GM12878 (cell line): Measurements from ENCODE around the gene TGM6. TPM values are rescaled to one million over a fixed set of nuclear protein-coding genes. Genes with fewer than 3 reads are reported as not detected.

Experiments used
- ATAC-seq: fragments of 200-7000 bp; cut with Tn5 transposase; 3 replicates; pipeline ENCODE4 v1.9.1; 2020; ENCODE audit warnings: mild to moderate bottlenecking, moderate library complexity
- Bru-seq: library from RNA; stranded (reverse); fragments of 400-500 nt; gene quantifications from one replicate; lab custom pipeline; 2021; lab: Mats Ljungman, UMichigan
- BruChase-seq, 2 experiments: library from RNA; stranded (reverse); fragments of 400-500 nt; gene quantifications; one replicate each; lab custom pipeline; 2021; lab: Mats Ljungman, UMichigan
- BruUV-seq: library from RNA; stranded (reverse); fragments of 400-500 nt; replicated peaks from 2 replicates; lab custom pipeline; 2021; lab: Mats Ljungman, UMichigan
- CTCF ChIA-PET: fragments of 300-600 bp; sonication (Branson Sonifier 250); formaldehyde crosslinking; extraction: SDS; loops from one replicate; lab custom pipeline; 2021; ENCODE audit warnings: inconsistent platforms; lab: Yijun Ruan, JAX
- POLR2A ChIA-PET: fragments of 350-600 bp; formaldehyde crosslinking; extraction: SDS; loops from one replicate; lab custom pipeline; 2021; ENCODE audit warnings: inconsistent platforms; lab: Charles Lee
- RAD21 ChIA-PET: fragments of 300-600 bp; sonication (Branson Sonifier 250); formaldehyde crosslinking; loops from one replicate; lab custom pipeline; 2023; ENCODE audit warnings: antibody characterized with exemption; ENCODE audit not compliant: unreplicated experiment; lab: Charles Lee
- SMC1A ChIA-PET: fragments of 300-600 bp; sonication (Branson Sonifier 250); formaldehyde crosslinking; loops from one replicate; lab custom pipeline; 2023; ENCODE audit not compliant: unreplicated experiment, uncharacterized antibody; lab: Charles Lee
- DNase-seq: peaks from one replicate; pipeline ENCODE4 v3.0.0-alpha.2; 2011; ENCODE audit warnings: low read depth, low spot score
- FAIRE-seq: peaks from 3 replicates; lab custom pipeline; 2011; peaks lifted over from hg19 to GRCh38; lab: Jason Lieb, UNC
- H2AFZ ChIP-seq: 2 replicates; pipeline ENCODE4 v1.6.0; 2011; ENCODE audit warnings: low read depth, low read length, control low read depth; ENCODE audit not compliant: control insufficient read depth
- H3K27ac ChIP-seq: 2 replicates; pipeline ENCODE4 v1.5.1; 2011; ENCODE audit warnings: control low read depth; ENCODE audit not compliant: control insufficient read depth, insufficient read depth
- H3K27me3 ChIP-seq, 2 experiments: replicated peaks in 1 of 2; 2 replicates each; pipeline versions ENCODE4 v1.6.0 to v1.6.1; 2011; ENCODE audit warnings: low read length in 1 of 2; ENCODE audit not compliant: control insufficient read depth in 2 of 2, insufficient read depth in 2 of 2
- H3K36me3 ChIP-seq, 2 experiments: 2 replicates each; pipeline ENCODE4 v1.5.1; 2011; ENCODE audit warnings: low read length in 1 of 2; ENCODE audit not compliant: control insufficient read depth in 2 of 2, insufficient read depth in 2 of 2
- H3K4me1 ChIP-seq: 2 replicates; pipeline ENCODE4 v1.6.1; 2011; ENCODE audit warnings: mild to moderate bottlenecking, low read length, moderate library complexity, mixed read lengths; ENCODE audit not compliant: control insufficient read depth, insufficient read depth
- H3K4me2 ChIP-seq: 2 replicates; pipeline ENCODE4 v1.6.0; 2011; ENCODE audit warnings: control low read depth; ENCODE audit not compliant: control insufficient read depth, insufficient read depth
- H3K4me3 ChIP-seq: fragments of 200-600 bp; sonication (generic); 2 replicates; pipeline ENCODE4 v1.5.1; 2016
- H3K79me2 ChIP-seq: 2 replicates; pipeline ENCODE4 v1.6.0; 2011; ENCODE audit warnings: low read length; ENCODE audit not compliant: control insufficient read depth, insufficient read depth
- H3K9ac ChIP-seq: 2 replicates; pipeline ENCODE4 v1.8.0; 2011; ENCODE audit warnings: low read length, control low read depth, mixed read lengths; ENCODE audit not compliant: control insufficient read depth, insufficient read depth
- H3K9me3 ChIP-seq: replicated peaks from 3 replicates; pipeline ENCODE4 v1.5.1; 2011; ENCODE audit warnings: mild to moderate bottlenecking, low read length; ENCODE audit not compliant: control insufficient read depth, insufficient read depth
- H4K20me1 ChIP-seq: 2 replicates; pipeline ENCODE4 v1.6.0; 2011; ENCODE audit not compliant: control insufficient read depth, insufficient read depth
- BCL11A ChIP-seq: IDR thresholded peaks from 2 replicates; pipeline ENCODE4 v1.6.1; 2011; ENCODE audit warnings: low read depth, low read length
- BHLHE40 ChIP-seq, 2 experiments: fragments of 450-650 bp in 1 of 2; IDR thresholded peaks; 2 replicates each; pipeline ENCODE4 v1.6.1; 2011 to 2017; ENCODE audit warnings: low read depth in 2 of 2, borderline replicate concordance in 1 of 2, improper control_type of control experiment in 1 of 2, low read length in 1 of 2, mild to moderate bottlenecking in 1 of 2
- KLF5 ChIP-seq: fragments of 450-650 bp; IDR thresholded peaks from 2 replicates; pipeline ENCODE4 v1.6.1; 2014; ENCODE audit warnings: mild to moderate bottlenecking; ENCODE audit not compliant: partially characterized antibody
- NBN ChIP-seq: fragments of 450-650 bp; IDR thresholded peaks from 2 replicates; pipeline ENCODE4 v1.6.1; 2016
- NRF1 ChIP-seq: conservative IDR thresholded peaks from 2 replicates; pipeline ENCODE4 v1.6.1; 2011; ENCODE audit warnings: mild to moderate bottlenecking, low read depth, low read length, improper control_type of control experiment
- RELA ChIP-seq: fragments of 450-650 bp; IDR thresholded peaks from 2 replicates; pipeline ENCODE4 v1.8.0; 2014; ENCODE audit warnings: borderline replicate concordance; ENCODE audit not compliant: partially characterized antibody
- ZNF217 ChIP-seq: fragments of 450-650 bp; IDR thresholded peaks from 2 replicates; pipeline ENCODE4 v1.6.1; 2017; ENCODE audit warnings: antibody characterized with exemption, mild to moderate bottlenecking
- WGBS: methylation state at CpG from one replicate; pipeline ENCODE4 v1.1.6; 2016; ENCODE audit warnings: low lambda C conversion rate; ENCODE audit not compliant: insufficient replicate concordance, insufficient coverage; ENCODE audit errors: missing lambda C conversion rate; 5-methylcytosine and 5-hydroxymethylcytosine counted together
- in situ Hi-C: fragments of 300-500 bp; cut with MboI; formaldehyde crosslinking; loops from 9 replicates; pipeline ENCODE4 v1.14.3; 2018; ENCODE audit warnings: mixed read lengths
- intact Hi-C: fragments of 100-400 bp; cut with micrococcal nuclease; formaldehyde crosslinking; loops from one replicate; pipeline ENCODE4 v1.14.2; 2022; ENCODE audit not compliant: unreplicated experiment
- long read RNA-seq, 2 experiments: library from polyadenylated mRNA; unstranded; transcript quantifications; one replicate each; pipeline ENCODE4 v2.0.0, GENCODE V29; 2019 to 2020
- polyA minus RNA-seq, 3 experiments: library from RNA; depleted of rRNA, polyadenylated mRNA; stranded (reverse); fragments of >200 nt; gene quantifications; 2 replicates each; pipeline ENCODE4 v1.2.3, GENCODE V29; 2011
- polyA plus RNA-seq, 11 experiments: library from polyadenylated mRNA; depleted of rRNA in 4 of 11; unstranded in 6 of 11; stranded (reverse) in 5 of 11; fragments of >200 nt; fragmentation: Nextera tagmentation in 4 of 11; fragmentation: Illumina TruSeq in 1 of 11; extraction: Ambion mirVana in 4 of 11; extraction: Trizol in 1 of 11; gene quantifications; 1 replicate in 1 of 11; 2 replicates in 10 of 11; pipeline versions ENCODE4 v1.2.1 to v1.2.3, GENCODE V29; 2011 to 2016; ENCODE audit warnings: inconsistent platforms in 2 of 11, missing spikeins in 2 of 11, low read depth in 1 of 11
- total RNA-seq, 4 experiments: library from RNA; depleted of rRNA in 3 of 4; stranded (reverse); fragments of >200 nt in 3 of 4; fragmentation: Illumina TruSeq in 1 of 4; extraction: Trizol in 1 of 4; gene quantifications; 2 replicates each; pipeline versions ENCODE4 v1.2.1 to v1.2.3, GENCODE V29; 2013 to 2021
- TF ChIP-seq, protein P1 (sequence below): IDR thresholded peaks from 2 replicates; pipeline ENCODE4 v1.6.1; 2011; ENCODE audit warnings: borderline replicate concordance, low read depth, mild to moderate bottlenecking, moderate library complexity, mixed read lengths, low read length; ENCODE audit not compliant: insufficient read depth; ENCODE audit errors: extremely low read length
- TF ChIP-seq, protein P2 (sequence below): fragments of 450-650 bp; IDR thresholded peaks from 2 replicates; pipeline ENCODE4 v1.6.1; 2017; ENCODE audit warnings: antibody characterized with exemption, mild to moderate bottlenecking, moderate library complexity
- TF ChIP-seq, protein P3 (sequence below): fragments of 450-650 bp; IDR thresholded peaks from 2 replicates; pipeline ENCODE4 v1.6.1; 2016; ENCODE audit warnings: mild to moderate bottlenecking, moderate library complexity, borderline replicate concordance

Gene TGM6
- total RNA-seq (2013; cell fraction: nucleolus; rRNA removed) = not detected in 2 replicates
- not detected in 2 replicates for total RNA-seq (2014; rRNA removed)
- total RNA-seq (2014; rRNA removed; fragmentation: Illumina TruSeq; extraction: Trizol) = not detected in 2 replicates
- total RNA-seq (2021) = not detected in 2 replicates
- polyA plus RNA-seq (2011; ENCODE audit: low read depth) = not detected
- not detected in 2 replicates for polyA plus RNA-seq (2011; rRNA removed)
- polyA plus RNA-seq (2011; cell fraction: cytosol; rRNA removed) = not detected in 2 replicates
- polyA plus RNA-seq (2011; cell fraction: nucleus; rRNA removed) = not detected in 2 replicates
- polyA plus RNA-seq (2012) = not detected in 2 replicates
- polyA plus RNA-seq (2014; fragmentation: Illumina TruSeq; extraction: Trizol) = not detected in 2 replicates
- polyA plus RNA-seq (2014; fragmentation: Nextera tagmentation; extraction: Ambion mirVana) = not detected
- not detected in 2 replicates for polyA plus RNA-seq (2014; rRNA removed)
- polyA plus RNA-seq (2016; fragmentation: Nextera tagmentation; extraction: Ambion mirVana) = not detected
- not detected in 2 replicates for polyA minus RNA-seq (2011; rRNA and poly(A)+ RNA removed)
- polyA minus RNA-seq (2011; cell fraction: cytosol; rRNA and poly(A)+ RNA removed) = not detected in 2 replicates
- polyA minus RNA-seq (2011; cell fraction: nucleus; rRNA and poly(A)+ RNA removed) = not detected in 2 replicates
- not detected for Bru-seq, nascent RNA
- BruChase-seq, experiment 1, labeled RNA remaining after a 6-hour chase = not detected
- BruChase-seq, experiment 2, labeled RNA remaining after a 2-hour chase = not detected
- long read RNA-seq, experiment 1 = 0 reads
- long read RNA-seq, experiment 2 = 0 reads

DNA sequence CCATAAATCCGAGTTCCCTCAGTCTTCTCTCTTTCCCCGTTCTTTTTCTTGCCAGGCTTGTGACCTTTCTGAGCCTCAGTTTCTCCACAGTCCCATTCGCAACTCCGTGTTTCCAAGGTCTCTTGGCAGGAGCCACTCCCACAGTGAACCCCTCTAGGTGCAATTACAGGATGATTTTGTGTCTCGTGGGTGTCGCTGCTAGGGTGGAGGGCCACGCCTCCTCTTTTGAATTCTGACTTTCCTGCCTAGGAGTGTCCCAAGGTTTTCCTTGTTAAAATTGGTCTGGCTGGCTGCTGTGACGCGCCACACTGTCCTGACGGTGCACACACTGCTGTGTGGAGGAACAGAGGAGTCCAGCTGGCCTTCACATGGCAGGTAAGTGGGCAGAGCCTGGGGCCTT, at the start of gene TGM6:
TGM6 (plus strand) TSS at position 301 of the 400 bp plus-strand sequence; CDS start at position 369, 68 bp downstream.
- ChIA-PET RAD21 (no interaction called here), SMC1A (no interaction called here), CTCF (no interaction called here), POLR2A (no interaction called here)
- H3K9me3 ChIP-seq = no peaks in the 10 kb centered on the region
- no peak within 1 kb of the TSS for H3K9ac ChIP-seq
- H3K4me2 ChIP-seq = no peak within 1 kb of the TSS
- no peaks in the 10 kb centered on the region for H3K79me2 ChIP-seq
- in situ Hi-C loops (no loop called here), intact Hi-C loops (no loop called here)
- H3K27ac ChIP-seq = no peak within 1 kb of the TSS
- TF ChIP-seq KLF5 (no peak), ZNF217 (no peak), BCL11A (no peak), RELA (no peak), NRF1 (no peak), BHLHE40 (IDR thresholded peaks at IDR 0.05; ENCODE audit: borderline replicate concordance in 1 of 2, low read depth in 2 of 2, low read length in 1 of 2) (no peak), NBN (no peak)
- TF ChIP-seq, protein P1, sequence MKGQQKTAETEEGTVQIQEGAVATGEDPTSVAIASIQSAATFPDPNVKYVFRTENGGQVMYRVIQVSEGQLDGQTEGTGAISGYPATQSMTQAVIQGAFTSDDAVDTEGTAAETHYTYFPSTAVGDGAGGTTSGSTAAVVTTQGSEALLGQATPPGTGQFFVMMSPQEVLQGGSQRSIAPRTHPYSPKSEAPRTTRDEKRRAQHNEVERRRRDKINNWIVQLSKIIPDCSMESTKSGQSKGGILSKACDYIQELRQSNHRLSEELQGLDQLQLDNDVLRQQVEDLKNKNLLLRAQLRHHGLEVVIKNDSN = no peak
- TF ChIP-seq, protein P2, sequence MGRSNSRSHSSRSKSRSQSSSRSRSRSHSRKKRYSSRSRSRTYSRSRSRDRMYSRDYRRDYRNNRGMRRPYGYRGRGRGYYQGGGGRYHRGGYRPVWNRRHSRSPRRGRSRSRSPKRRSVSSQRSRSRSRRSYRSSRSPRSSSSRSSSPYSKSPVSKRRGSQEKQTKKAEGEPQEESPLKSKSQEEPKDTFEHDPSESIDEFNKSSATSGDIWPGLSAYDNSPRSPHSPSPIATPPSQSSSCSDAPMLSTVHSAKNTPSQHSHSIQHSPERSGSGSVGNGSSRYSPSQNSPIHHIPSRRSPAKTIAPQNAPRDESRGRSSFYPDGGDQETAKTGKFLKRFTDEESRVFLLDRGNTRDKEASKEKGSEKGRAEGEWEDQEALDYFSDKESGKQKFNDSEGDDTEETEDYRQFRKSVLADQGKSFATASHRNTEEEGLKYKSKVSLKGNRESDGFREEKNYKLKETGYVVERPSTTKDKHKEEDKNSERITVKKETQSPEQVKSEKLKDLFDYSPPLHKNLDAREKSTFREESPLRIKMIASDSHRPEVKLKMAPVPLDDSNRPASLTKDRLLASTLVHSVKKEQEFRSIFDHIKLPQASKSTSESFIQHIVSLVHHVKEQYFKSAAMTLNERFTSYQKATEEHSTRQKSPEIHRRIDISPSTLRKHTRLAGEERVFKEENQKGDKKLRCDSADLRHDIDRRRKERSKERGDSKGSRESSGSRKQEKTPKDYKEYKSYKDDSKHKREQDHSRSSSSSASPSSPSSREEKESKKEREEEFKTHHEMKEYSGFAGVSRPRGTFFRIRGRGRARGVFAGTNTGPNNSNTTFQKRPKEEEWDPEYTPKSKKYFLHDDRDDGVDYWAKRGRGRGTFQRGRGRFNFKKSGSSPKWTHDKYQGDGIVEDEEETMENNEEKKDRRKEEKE = no peak
- TF ChIP-seq, protein P3, sequence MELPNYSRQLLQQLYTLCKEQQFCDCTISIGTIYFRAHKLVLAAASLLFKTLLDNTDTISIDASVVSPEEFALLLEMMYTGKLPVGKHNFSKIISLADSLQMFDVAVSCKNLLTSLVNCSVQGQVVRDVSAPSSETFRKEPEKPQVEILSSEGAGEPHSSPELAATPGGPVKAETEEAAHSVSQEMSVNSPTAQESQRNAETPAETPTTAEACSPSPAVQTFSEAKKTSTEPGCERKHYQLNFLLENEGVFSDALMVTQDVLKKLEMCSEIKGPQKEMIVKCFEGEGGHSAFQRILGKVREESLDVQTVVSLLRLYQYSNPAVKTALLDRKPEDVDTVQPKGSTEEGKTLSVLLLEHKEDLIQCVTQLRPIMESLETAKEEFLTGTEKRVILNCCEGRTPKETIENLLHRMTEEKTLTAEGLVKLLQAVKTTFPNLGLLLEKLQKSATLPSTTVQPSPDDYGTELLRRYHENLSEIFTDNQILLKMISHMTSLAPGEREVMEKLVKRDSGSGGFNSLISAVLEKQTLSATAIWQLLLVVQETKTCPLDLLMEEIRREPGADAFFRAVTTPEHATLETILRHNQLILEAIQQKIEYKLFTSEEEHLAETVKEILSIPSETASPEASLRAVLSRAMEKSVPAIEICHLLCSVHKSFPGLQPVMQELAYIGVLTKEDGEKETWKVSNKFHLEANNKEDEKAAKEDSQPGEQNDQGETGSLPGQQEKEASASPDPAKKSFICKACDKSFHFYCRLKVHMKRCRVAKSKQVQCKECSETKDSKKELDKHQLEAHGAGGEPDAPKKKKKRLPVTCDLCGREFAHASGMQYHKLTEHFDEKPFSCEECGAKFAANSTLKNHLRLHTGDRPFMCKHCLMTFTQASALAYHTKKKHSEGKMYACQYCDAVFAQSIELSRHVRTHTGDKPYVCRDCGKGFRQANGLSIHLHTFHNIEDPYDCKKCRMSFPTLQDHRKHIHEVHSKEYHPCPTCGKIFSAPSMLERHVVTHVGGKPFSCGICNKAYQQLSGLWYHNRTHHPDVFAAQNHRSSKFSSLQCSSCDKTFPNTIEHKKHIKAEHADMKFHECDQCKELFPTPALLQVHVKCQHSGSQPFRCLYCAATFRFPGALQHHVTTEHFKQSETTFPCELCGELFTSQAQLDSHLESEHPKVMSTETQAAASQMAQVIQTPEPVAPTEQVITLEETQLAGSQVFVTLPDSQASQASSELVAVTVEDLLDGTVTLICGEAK = no peak
- TF ChIP-seq, all 136 proteins: peak for 0
- no peaks in the 10 kb centered on the region for H3K36me3 ChIP-seq
- no peaks in the 10 kb centered on the region for H4K20me1 ChIP-seq
- no peaks in the 10 kb centered on the region; the same call in 1 of the 2 replicates for H3K4me1 ChIP-seq
- no TSS peak for BruUV-seq
- ATAC-seq (no peak), FAIRE-seq (no peak), DNase-seq (no peak)
- WGBS = 40% methylated on average over 10 of the region's 10 CpGs
- no peaks in the 10 kb centered on the region; a peak in 1 of 4 replicates for H3K27me3 ChIP-seq
- no peak within 1 kb of the TSS for H3K4me3 ChIP-seq
- no peak within 1 kb of the TSS for H2AFZ ChIP-seq
